GM18508 (cell line): ENCODE results near the gene AKAP14.
"Not testable (repeated sequence)": the region's sequence is repeated elsewhere in the genome, so short reads cannot be mapped to it uniquely, and the experiment has no call there.

Experiments
- ATAC-seq: cut with Tn5 transposase; IDR thresholded peaks from one replicate; pipeline ENCODE4 v1.9.1; 2021; ENCODE audit warnings: moderate number of reproducible peaks; ENCODE audit not compliant: insufficient read depth, unreplicated experiment

Gene AKAP14

GRCh38 chrX:119919835-119920585 is 24.3 kb downstream of the AKAP14 start:
- no peak for ATAC-seq

- not testable (repeated sequence) for ATAC-seq
Measured at GRCh38 chrX:119922391-119922790, 26.7 kb downstream of the AKAP14 start.

DNA sequence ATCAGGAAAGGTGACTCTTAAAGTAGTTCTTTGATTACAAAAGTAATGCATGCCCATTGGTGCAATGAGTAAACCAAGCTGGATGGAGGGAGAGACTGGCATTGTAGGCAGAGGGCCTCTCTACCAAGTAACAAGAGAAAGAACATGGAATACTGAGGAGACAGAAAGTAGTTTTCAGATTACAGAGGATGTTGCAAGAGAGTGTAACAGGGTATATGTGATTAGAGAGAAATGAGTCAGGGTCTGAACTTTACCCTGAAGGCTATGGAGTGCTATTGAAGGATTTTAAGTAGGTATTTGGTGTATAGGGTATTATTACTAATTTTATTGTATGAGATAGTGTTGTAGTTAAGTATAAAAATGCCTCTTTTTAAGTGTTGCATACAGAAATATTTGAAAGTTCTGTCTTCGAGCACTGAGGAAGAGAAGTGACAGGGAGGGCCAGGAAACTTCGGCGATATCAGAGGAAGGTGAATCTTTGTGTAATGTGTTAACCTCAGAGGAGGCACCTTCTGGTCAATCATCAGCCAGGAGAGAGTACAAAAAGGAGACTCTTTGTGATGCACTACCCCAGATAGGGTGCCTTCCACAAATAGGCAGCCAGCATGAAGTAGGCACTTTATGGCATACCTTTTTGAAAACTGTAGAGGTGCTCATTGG is 39.7 kb downstream of the AKAP14 start:
- ATAC-seq = no peak

DNA sequence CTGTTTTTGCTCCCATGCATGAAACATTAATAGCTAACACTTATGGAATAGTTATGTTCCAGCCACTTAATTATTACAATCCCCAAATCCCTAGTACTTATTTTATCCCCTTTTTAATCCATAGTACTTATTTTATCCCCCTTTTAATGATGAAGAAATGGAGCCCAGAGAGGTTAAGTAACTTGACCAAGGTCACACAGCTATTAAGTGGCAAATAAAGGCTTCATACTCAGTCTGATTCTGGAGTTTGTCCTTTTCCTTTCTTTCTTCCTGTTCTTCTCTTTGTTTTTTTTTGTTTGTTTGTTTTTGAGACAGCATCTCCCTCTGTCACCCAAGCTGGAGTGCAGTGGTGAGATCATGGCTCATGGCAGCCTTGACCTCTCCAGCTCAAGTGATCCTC is 45.6 kb downstream of the AKAP14 start:
- no peak for ATAC-seq

DNA sequence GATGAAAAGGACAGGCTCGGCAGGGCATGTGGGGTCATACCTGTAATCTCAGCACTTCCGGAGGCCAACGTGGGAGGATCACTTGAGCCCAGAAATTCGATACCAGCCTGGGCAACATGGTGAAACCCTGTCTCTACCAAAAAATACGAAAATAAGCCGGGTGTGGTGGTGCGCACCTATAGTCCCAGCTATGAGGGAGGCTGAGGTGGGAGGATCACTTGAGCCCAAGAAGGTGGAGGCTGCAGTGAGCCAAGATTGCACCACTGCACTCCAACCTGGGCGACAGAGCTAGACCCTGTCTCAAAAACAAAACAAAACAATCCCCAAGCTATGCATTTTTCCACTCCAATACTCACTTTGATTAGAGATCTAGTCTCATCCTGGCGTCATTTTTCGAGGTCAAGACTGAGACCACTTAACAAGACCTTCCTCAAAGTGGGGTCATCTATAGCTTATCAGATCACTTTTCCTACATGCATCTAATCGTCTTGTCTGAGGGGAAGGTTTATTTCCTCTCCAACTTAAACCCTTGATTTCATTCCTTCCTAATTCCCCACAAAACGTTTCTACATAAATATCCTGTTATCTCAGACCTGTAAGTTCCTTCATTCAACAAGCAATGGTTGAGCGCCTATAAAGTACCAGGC is 46.6 kb downstream of the AKAP14 start:
- ATAC-seq = no peak

- peak; percentile 18 for ATAC-seq
Measured at GRCh38 chrX:119942831-119943184, 47.1 kb downstream of the AKAP14 start.

- peak; percentile 65 for ATAC-seq
Measured at GRCh38 chrX:119943185-119943988, 47.7 kb downstream of the AKAP14 start, which contains the start of gene NKAP. TSS of gene NKAP (minus strand) at chrX:119943751. CDS start at chrX:119943605, 146 bp downstream.

- no peak for ATAC-seq
Measured at GRCh38 chrX:119945481-119945880, 49.8 kb downstream of the AKAP14 start.

- no peak for ATAC-seq
Measured at GRCh38 chrX:119948381-119948780, 52.7 kb downstream of the AKAP14 start.

- ATAC-seq = no peak
Measured at GRCh38 chrX:119954374-119954773, 58.7 kb downstream of the AKAP14 start.

DNA sequence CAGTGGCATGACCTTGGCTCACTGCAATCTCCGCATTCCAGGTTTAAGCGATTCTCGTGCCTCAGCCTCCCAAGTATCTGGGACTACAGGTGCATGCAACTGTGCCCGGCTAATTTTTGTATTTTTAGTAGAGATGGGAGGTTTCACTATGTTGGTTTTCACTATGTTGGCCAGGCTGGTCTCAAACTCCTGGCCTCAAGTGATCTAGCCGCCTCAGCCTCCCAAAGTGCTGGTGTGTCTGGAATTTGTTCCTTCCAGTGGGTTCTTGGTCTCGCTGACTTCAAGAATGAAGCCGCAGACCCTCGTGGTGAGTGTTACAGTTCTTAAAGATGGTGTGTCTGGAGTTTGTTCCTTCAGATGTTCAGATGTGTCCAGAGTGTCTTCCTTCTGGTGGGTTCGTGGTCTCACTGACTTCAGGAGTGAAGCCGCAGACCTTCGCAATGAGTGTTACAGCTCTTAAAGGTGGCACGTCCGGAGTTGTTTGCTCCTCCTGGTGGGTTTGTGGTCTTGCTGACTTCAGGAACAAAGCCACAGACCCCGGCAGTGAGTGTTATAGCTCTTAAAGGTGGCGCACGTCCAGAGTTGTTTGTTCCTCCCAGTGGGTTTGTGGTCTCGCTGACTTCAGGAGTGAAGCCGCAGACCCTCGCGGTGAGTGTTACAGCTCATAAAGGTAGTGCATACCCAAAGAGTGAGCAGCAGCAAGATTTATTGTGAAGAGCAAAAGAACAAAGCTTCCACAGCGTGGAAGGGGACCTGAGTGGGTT is 60.3 kb downstream of the AKAP14 start:
- not testable (repeated sequence) for ATAC-seq

- ATAC-seq = no peak
Measured at GRCh38 chrX:119960625-119961024, 64.9 kb downstream of the AKAP14 start.

GRCh38 chrX:119966837-119967236 is 71.1 kb downstream of the AKAP14 start:
- not testable (repeated sequence) for ATAC-seq
